ENCODE results near the gene MEIS2.

GRCh38 chr15:37044915-37045648 lies 55.3 kb downstream of the MEIS2 start:
- TF ChIP-seq BHLHE40 (IDR thresholded peaks at IDR 0.05; ENCODE audit: borderline replicate concordance) (no peak), ZNF384 (IDR thresholded peaks at IDR 0.05) (no peak), PKNOX1 (IDR thresholded peaks at IDR 0.05) (no peak), ELF4 (IDR thresholded peaks at IDR 0.05) (no peak), HDGF (IDR thresholded peaks at IDR 0.05; ENCODE audit: borderline replicate concordance) (no peak), CTBP1 (IDR thresholded peaks at IDR 0.05; ENCODE audit: borderline replicate concordance) (no peak), SUZ12 (IDR thresholded peaks at IDR 0.05) (no peak)

Measured in HEK293T (cell line).